Upper lobe of left lung (tissue), 6 donors: ENCODE data around the gene PDE4D. TPM values are rescaled to one million over a fixed set of nuclear protein-coding genes. Genes with fewer than 3 reads are reported as not detected.

Experiments used
- ATAC-seq, 2 donors: fragments of 200-7000 bp; cut with Tn5 transposase; one replicate each; pipeline ENCODE4 v1.9.1; 2022; ENCODE audit warnings: mild to moderate bottlenecking in 2 of 2, moderate library complexity in 2 of 2; ENCODE audit not compliant: low FRiP score in 2 of 2
- DNase-seq, 2 donors: peaks; one replicate each; pipeline ENCODE4 v3.0.0-alpha.2; 2019 to 2020
- H3K27ac ChIP-seq, 4 donors: fragments of 200-600 bp; sonication (generic); one replicate each; pipeline ENCODE4 v1.5.1; 2016 to 2019
- H3K27me3 ChIP-seq, 4 donors: fragments of 200-600 bp; sonication (generic); one replicate each; pipeline ENCODE4 v1.5.1; 2017 to 2019
- H3K36me3 ChIP-seq, 4 donors: fragments of 200-600 bp; sonication (generic); one replicate each; pipeline ENCODE4 v1.5.1; 2016 to 2019
- H3K4me1 ChIP-seq, 4 donors: fragments of 200-600 bp; sonication (generic); one replicate each; pipeline ENCODE4 v1.5.1; 2018 to 2019
- H3K4me3 ChIP-seq, 4 donors: fragments of 200-600 bp; sonication (generic); one replicate each; pipeline ENCODE4 v1.5.1; 2017 to 2019; ENCODE audit warnings: mild to moderate bottlenecking in 2 of 4, moderate library complexity in 1 of 4
- H3K9me3 ChIP-seq, 4 donors: fragments of 200-600 bp; sonication (generic); one replicate each; pipeline ENCODE4 v1.5.1; 2018 to 2019
- EP300 ChIP-seq, 4 donors: sonication (generic); formaldehyde crosslinking; IDR thresholded peaks; one replicate each; pipeline ENCODE4 v1.5.1; 2017; ENCODE audit warnings: antibody characterized with exemption in 4 of 4, control low read depth in 2 of 4
- POLR2A ChIP-seq, 4 donors: fragments of 450-650 bp; IDR thresholded peaks; one replicate each; pipeline ENCODE4 v1.5.1; 2016 to 2017; ENCODE audit warnings: antibody characterized with exemption in 4 of 4, mild to moderate bottlenecking in 2 of 4
- POLR2AphosphoS5 ChIP-seq, 2 donors: sonication (generic); formaldehyde crosslinking; IDR thresholded peaks; one replicate each; pipeline ENCODE4 v1.5.1; 2017; ENCODE audit warnings: antibody characterized with exemption in 2 of 2
- WGBS, 2 donors: methylation state at CpG; one replicate each; pipeline ENCODE4 v1.1.5; 2017 to 2018; 5-methylcytosine and 5-hydroxymethylcytosine counted together
- total RNA-seq, 6 donors: library from RNA; depleted of rRNA in 4 of 6; stranded (reverse); fragments of >200 nt in 4 of 6; gene quantifications; one replicate each; pipeline versions ENCODE4 v1.1.0 to v1.2.1, GENCODE V29; 2016 to 2021
- TF ChIP-seq, protein P1 (sequence below), 6 experiments: fragments of 450-650 bp in 4 of 6; fragments of 200-600 bp in 2 of 6; sonication (generic) in 2 of 6; IDR thresholded peaks; one replicate each; pipeline ENCODE4 v1.5.1; 2016 to 2019; ENCODE audit warnings: antibody characterized with exemption in 6 of 6
- donor health status: DM: no; HTN: no; CAD: no; lungs with moderate emphysema.
- donor health status: DM: no; HTN: yes; CAD: no; lungs with severe emphysema.

Gene PDE4D
- total RNA-seq, 6 donors from 2014 or later: 50.4 to 188 (median 84.0) TPM

DNA sequence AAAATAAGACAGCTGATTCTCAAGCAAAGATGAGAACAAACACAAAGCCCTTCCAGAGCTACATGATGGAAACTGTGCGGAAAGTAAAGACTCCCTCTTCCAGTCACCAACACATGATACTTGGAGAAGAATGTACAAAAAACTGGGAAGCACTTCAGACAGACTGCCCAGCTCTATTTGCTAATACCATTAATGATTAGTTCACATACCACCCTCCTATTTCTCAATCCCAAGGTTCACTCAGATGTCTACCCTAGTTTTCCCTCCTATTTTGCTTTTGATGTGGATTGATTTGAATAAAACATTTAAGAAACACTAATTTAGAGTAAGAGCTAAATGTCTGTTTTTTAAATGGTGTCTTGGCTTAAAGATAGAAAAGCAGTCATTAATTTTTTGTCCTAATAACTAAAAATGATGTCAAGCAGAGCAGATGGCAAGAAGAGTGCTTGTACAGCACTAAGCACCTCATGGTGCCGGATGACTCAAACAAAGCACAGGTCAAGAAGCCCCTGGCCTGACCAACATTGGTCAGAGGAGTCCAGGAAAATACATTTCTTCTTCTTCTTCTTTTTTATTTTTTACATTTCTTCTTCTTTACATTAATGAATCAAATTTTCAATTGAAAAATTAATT, 639.4 kb downstream of the PDE4D start:
- H3K27me3 ChIP-seq: no peaks in the 10 kb centered on the region
- no peaks in the 10 kb centered on the region for H3K36me3 ChIP-seq
- H3K4me3 ChIP-seq: no peak overlapping the region
- H3K4me1 ChIP-seq: peaks cover 0 to 5% (median 0%) of the 10 kb centered on the region in 4 donors
- ATAC-seq: no peak
- no peak for DNase-seq
- no peaks in the 10 kb centered on the region for H3K9me3 ChIP-seq
- no peak for TF ChIP-seq EP300 (IDR thresholded peaks at IDR 0.05)
- TF ChIP-seq, protein P1, sequence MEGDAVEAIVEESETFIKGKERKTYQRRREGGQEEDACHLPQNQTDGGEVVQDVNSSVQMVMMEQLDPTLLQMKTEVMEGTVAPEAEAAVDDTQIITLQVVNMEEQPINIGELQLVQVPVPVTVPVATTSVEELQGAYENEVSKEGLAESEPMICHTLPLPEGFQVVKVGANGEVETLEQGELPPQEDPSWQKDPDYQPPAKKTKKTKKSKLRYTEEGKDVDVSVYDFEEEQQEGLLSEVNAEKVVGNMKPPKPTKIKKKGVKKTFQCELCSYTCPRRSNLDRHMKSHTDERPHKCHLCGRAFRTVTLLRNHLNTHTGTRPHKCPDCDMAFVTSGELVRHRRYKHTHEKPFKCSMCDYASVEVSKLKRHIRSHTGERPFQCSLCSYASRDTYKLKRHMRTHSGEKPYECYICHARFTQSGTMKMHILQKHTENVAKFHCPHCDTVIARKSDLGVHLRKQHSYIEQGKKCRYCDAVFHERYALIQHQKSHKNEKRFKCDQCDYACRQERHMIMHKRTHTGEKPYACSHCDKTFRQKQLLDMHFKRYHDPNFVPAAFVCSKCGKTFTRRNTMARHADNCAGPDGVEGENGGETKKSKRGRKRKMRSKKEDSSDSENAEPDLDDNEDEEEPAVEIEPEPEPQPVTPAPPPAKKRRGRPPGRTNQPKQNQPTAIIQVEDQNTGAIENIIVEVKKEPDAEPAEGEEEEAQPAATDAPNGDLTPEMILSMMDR (IDR thresholded peaks at IDR 0.05): no peak
- TF ChIP-seq POLR2AphosphoS5 (IDR thresholded peaks at IDR 0.05): no peak
- TF ChIP-seq POLR2A (IDR thresholded peaks at IDR 0.05): no peak
- no peak overlapping the region for H3K27ac ChIP-seq
- WGBS, 2 donors: 81 to 86% methylated on average over 2 of the region's 2 CpGs

DNA sequence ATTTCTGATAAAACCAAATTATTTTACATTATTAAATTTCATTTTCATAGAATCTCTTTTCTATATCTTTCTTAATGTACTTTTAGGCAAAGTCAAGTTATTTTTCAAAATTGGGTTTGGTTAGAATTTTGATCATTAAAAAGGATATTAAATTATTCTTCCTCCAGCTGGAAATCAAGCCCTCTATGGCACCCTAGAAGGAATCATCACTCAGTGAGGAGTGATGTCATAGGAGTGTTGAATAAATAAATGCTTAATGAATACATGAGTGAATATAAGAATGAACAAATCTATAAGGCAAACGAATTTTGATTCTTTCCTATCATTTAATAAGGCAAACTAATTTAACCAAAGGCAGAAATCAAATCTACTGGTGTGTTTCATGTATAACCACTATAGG, 639.9 kb downstream of the PDE4D start:
- Histone ChIP-seq H3K4me1 (peaks cover 0 to 5% (median 0%) of the 10 kb centered on the region in 4 donors), H3K27ac (no peak overlapping the region), H3K36me3 (no peaks in the 10 kb centered on the region), H3K9me3 (no peaks in the 10 kb centered on the region), H3K4me3 (no peak overlapping the region), H3K27me3 (no peaks in the 10 kb centered on the region)
- DNase-seq (no peak), ATAC-seq (no peak)
- 57 to 70% methylated on average over 1 of the region's 1 CpG for WGBS, 2 donors
- TF ChIP-seq, protein P1 (IDR thresholded peaks at IDR 0.05): no peak
- TF ChIP-seq POLR2AphosphoS5 (IDR thresholded peaks at IDR 0.05) (no peak), POLR2A (IDR thresholded peaks at IDR 0.05) (no peak), EP300 (IDR thresholded peaks at IDR 0.05) (no peak)

DNA sequence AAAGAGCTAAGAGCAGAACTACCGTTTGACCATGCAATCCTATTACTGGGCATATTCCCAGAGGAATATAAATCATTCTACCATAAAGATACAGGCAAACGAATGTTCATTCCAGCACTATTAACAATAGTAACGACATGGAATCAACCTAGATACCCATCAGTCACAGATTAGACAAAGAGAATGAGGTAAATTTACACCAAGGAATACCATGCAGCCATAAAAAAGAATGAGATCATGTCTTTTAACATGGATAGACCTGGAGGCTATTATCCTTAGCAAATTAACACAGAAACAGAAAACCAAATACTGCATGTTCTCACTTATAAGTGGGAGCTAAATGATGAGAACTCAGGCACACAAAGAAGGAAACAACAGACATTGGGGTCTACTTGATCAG, 641.9 kb downstream of the PDE4D start:
- Histone ChIP-seq H3K9me3 (no peaks in the 10 kb centered on the region), H3K27ac (no peak overlapping the region), H3K36me3 (no peaks in the 10 kb centered on the region), H3K4me1 (peaks cover 0 to 2% (median 0%) of the 10 kb centered on the region in 4 donors), H3K27me3 (no peaks in the 10 kb centered on the region), H3K4me3 (no peak overlapping the region)
- 71 to 79% methylated on average over 3 of the region's 3 CpGs for WGBS, 2 donors
- no peak for DNase-seq
- TF ChIP-seq POLR2AphosphoS5 (IDR thresholded peaks at IDR 0.05) (no peak), EP300 (IDR thresholded peaks at IDR 0.05) (no peak), POLR2A (IDR thresholded peaks at IDR 0.05) (no peak)
- TF ChIP-seq, protein P1 (IDR thresholded peaks at IDR 0.05): no peak
- ATAC-seq: no peak

DNA sequence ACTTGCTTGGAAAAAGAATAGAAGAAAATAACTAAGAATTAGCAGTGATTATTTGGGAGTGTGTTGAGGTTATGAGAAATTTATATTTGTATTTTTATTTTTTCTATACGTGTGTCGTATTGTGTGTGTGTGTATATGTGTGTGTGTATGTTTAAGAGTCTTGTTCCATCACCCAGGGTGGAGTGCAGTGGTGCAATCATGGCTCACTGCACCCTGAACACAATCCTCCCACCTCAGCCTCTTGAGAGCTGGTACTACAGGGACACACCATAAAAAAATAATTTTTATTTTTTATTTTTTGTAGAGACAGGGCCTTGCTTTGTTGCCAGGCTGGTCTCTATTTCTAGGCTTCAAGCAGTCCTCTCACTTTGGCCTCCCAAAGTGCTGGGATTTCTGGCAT, 643.8 kb downstream of the PDE4D start:
- Histone ChIP-seq H3K4me3 (no peak overlapping the region), H3K9me3 (no peaks in the 10 kb centered on the region), H3K27ac (no peak overlapping the region), H3K36me3 (no peaks in the 10 kb centered on the region), H3K27me3 (no peaks in the 10 kb centered on the region), H3K4me1 (no peaks in the 10 kb centered on the region)
- DNase-seq: no peak
- TF ChIP-seq EP300 (IDR thresholded peaks at IDR 0.05): no peak
- TF ChIP-seq POLR2AphosphoS5 (IDR thresholded peaks at IDR 0.05): no peak
- TF ChIP-seq POLR2A (IDR thresholded peaks at IDR 0.05): no peak
- TF ChIP-seq, protein P1 (IDR thresholded peaks at IDR 0.05): no peak
- ATAC-seq: no peak
- 82 to 85% methylated on average over 2 of the region's 2 CpGs for WGBS, 2 donors

DNA sequence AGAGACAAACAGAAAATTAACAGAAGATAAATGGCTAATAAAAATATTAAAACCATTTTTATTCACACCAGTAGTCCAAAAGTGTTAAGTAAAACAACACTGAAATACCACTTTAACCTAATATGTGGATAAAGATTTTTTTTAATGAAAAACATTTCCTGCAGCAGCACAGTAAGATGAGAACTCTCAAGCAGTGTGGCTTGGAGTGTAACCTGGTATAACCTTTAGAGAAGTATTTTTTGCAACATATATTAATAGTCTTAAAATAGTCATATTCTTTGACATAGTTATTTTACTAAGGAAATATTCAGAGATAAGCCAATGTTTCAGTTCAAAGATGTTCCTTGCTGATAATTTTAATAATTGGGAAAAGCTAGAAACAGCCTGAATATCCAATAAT, 644.4 kb downstream of the PDE4D start:
- ATAC-seq (no peak), DNase-seq (no peak)
- Histone ChIP-seq H3K4me1 (no peaks in the 10 kb centered on the region), H3K27me3 (no peaks in the 10 kb centered on the region), H3K36me3 (no peaks in the 10 kb centered on the region), H3K9me3 (no peaks in the 10 kb centered on the region), H3K27ac (no peak overlapping the region), H3K4me3 (no peak overlapping the region)
- TF ChIP-seq, protein P1 (IDR thresholded peaks at IDR 0.05): no peak
- TF ChIP-seq POLR2A (IDR thresholded peaks at IDR 0.05) (no peak), POLR2AphosphoS5 (IDR thresholded peaks at IDR 0.05) (no peak), EP300 (IDR thresholded peaks at IDR 0.05) (no peak)
